Tibial nerve (tissue), 4 donors: ENCODE data around the gene MEN1. TPM values are rescaled to one million over a fixed set of nuclear protein-coding genes. Genes with fewer than 3 reads are reported as not detected.

ENCODE experiments used
- DNase-seq, 2 donors: peaks; one replicate each; pipeline ENCODE4 v3.0.0-alpha.2; 2019; ENCODE audit warnings: low spot score in 2 of 2
- H3K27ac ChIP-seq, 4 donors: fragments of 200-600 bp; sonication (generic) in 3 of 4; one replicate each; pipeline ENCODE4 v1.5.1; 2017 to 2019; ENCODE audit warnings: mild to moderate bottlenecking in 1 of 4
- H3K27me3 ChIP-seq, 2 donors: fragments of 200-600 bp; sonication (generic) in 1 of 2; one replicate each; pipeline versions ENCODE4 v1.5.1 to v1.6.0; 2017 to 2019
- H3K36me3 ChIP-seq, 3 donors: fragments of 200-600 bp; sonication (generic); one replicate each; pipeline ENCODE4 v1.5.1; 2018 to 2019
- H3K4me1 ChIP-seq, 4 donors: fragments of 200-600 bp; sonication (generic) in 3 of 4; one replicate each; pipeline ENCODE4 v1.5.1; 2017 to 2019
- H3K4me3 ChIP-seq, 4 donors: fragments of 200-600 bp; sonication (generic) in 3 of 4; one replicate each; pipeline ENCODE4 v1.5.1; 2017 to 2019; ENCODE audit warnings: mild to moderate bottlenecking in 1 of 4, moderate library complexity in 1 of 4
- H3K9me3 ChIP-seq, 4 donors: fragments of 200-600 bp; sonication (generic) in 3 of 4; one replicate each; pipeline ENCODE4 v1.5.1; 2017 to 2019
- EP300 ChIP-seq, 2 donors: sonication (generic); formaldehyde crosslinking; IDR thresholded peaks; one replicate each; pipeline ENCODE4 v1.6.1; 2017; ENCODE audit warnings: antibody characterized with exemption in 2 of 2, mild to moderate bottlenecking in 1 of 2
- POLR2A ChIP-seq, 2 donors: fragments of 450-650 bp; IDR thresholded peaks; one replicate each; pipeline ENCODE4 v1.6.1; 2017; ENCODE audit warnings: antibody characterized with exemption in 2 of 2, mild to moderate bottlenecking in 2 of 2, moderate library complexity in 2 of 2
- WGBS, 2 donors: methylation state at CpG; one replicate each; pipeline ENCODE4 v1.1.5; 2018; 5-methylcytosine and 5-hydroxymethylcytosine counted together
- total RNA-seq, 4 donors: library from RNA; depleted of rRNA; stranded (reverse); fragments of >200 nt; gene quantifications; one replicate each; pipeline ENCODE4 v1.1.0, GENCODE V29; 2016
- TF ChIP-seq, protein P1 (sequence below), 5 experiments: fragments of 200-600 bp in 3 of 5; fragments of 450-650 bp in 2 of 5; sonication (generic) in 3 of 5; IDR thresholded peaks; one replicate each; pipeline ENCODE4 v1.5.1; 2016 to 2019; ENCODE audit warnings: antibody characterized with exemption in 5 of 5, mild to moderate bottlenecking in 3 of 5, moderate library complexity in 2 of 5

Gene MEN1
- total RNA-seq, 4 donors from 2014 or later = 15.3 to 30.9 (median 19.7) TPM

DNA sequence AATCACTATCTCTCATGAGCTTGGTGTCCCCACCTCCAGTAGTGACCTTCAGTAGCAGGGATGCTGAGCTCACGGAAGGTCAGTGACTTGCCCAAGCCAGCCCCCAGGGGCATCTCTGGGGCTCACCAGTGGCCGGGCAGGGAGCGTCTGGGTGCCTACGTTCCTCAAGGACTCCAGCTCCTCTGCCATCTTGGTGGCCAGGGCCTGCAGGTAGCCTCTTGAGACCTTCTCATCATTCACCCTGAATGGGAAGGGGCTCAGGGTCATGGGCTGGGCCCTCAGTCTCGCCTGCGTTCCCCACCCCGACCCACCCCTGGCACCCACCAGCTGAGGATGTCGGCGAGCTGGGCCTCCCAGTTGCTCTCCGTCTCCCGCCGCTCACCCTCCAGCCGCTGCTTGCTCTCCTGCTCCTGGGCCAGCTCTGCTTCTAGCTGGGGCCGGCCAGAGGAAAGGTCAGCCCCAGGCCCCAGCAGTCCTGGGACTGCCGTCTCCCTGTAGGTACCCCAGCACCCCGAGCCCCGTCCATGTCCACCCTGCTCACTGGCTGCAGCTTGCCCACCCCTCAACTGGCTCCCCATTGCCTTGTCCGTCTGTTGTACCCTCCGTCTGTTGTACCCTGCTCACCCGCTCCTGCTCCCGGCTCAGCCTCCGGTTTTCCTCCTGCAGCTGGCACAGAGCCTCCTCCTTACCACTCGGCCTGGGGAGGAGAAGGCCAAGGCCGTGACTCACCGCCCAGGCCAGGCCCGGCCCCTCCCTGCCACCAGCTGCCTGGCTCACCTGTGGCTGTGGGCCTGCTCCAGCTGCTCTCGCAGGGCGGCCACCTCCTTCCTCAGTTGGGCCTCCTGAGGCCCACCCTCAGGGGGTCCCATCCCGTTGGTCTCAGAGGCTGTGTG is 24.6 kb upstream of the MEN1 start:
- no peak for TF ChIP-seq POLR2A (IDR thresholded peaks at IDR 0.05)
- TF ChIP-seq, protein P1, sequence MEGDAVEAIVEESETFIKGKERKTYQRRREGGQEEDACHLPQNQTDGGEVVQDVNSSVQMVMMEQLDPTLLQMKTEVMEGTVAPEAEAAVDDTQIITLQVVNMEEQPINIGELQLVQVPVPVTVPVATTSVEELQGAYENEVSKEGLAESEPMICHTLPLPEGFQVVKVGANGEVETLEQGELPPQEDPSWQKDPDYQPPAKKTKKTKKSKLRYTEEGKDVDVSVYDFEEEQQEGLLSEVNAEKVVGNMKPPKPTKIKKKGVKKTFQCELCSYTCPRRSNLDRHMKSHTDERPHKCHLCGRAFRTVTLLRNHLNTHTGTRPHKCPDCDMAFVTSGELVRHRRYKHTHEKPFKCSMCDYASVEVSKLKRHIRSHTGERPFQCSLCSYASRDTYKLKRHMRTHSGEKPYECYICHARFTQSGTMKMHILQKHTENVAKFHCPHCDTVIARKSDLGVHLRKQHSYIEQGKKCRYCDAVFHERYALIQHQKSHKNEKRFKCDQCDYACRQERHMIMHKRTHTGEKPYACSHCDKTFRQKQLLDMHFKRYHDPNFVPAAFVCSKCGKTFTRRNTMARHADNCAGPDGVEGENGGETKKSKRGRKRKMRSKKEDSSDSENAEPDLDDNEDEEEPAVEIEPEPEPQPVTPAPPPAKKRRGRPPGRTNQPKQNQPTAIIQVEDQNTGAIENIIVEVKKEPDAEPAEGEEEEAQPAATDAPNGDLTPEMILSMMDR (IDR thresholded peaks at IDR 0.05) = no peak
- WGBS, 2 donors = 84 to 86% methylated on average over 29 of the region's 29 CpGs
- H3K27me3 ChIP-seq = no peaks in the 10 kb centered on the region
- DNase-seq = no peak
- no peak overlapping the region for H3K4me3 ChIP-seq
- H3K9me3 ChIP-seq = no peaks in the 10 kb centered on the region
- no peaks in the 10 kb centered on the region for H3K36me3 ChIP-seq
- no peak overlapping the region for H3K27ac ChIP-seq
- no peaks in the 10 kb centered on the region for H3K4me1 ChIP-seq

DNA sequence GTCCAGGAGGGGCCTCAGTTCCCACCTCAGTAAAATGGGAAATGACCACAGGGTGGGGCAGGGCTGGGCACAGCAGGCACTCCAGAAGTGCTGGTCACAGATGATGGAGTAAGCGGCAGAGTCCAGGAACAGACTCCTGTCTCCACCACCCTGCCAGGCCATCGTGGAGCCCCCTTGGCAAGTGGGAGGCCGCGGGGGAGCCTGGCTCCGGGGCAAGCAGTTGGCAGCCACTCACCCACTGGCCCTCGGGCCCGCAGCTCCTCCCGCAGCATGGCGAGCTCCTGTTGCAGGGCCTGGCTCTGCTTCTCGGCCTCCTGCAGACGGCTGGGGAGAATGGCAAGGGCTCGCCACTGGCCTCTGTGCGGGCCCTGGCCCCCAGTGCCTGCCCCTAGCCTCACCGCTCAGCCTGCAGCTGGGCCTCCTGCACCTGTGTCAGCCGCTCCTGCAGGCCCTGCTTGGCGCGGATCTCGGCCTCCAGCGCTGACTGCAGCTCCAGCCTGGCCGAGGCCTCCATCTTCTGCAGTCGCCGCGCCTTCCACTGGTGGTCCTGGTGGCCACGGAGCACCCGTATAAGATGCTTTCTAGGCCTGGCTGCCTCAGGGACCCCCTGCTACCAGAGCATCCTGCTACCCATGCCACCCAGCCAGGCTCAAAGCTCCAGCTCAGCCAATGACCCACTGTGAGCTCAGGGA is 23.8 kb upstream of the MEN1 start:
- no peaks in the 10 kb centered on the region for H3K36me3 ChIP-seq
- no peak overlapping the region for H3K27ac ChIP-seq
- WGBS, 2 donors = 89 to 93% methylated on average over 13 to 19 of the region's 25 CpGs
- H3K4me1 ChIP-seq = no peaks in the 10 kb centered on the region
- no peak overlapping the region for H3K4me3 ChIP-seq
- H3K27me3 ChIP-seq = no peaks in the 10 kb centered on the region
- DNase-seq = no peak
- no peaks in the 10 kb centered on the region for H3K9me3 ChIP-seq
- TF ChIP-seq EP300 (IDR thresholded peaks at IDR 0.05) = no peak
- TF ChIP-seq, protein P1 (IDR thresholded peaks at IDR 0.05) = no peak
- no peak for TF ChIP-seq POLR2A (IDR thresholded peaks at IDR 0.05)

DNA sequence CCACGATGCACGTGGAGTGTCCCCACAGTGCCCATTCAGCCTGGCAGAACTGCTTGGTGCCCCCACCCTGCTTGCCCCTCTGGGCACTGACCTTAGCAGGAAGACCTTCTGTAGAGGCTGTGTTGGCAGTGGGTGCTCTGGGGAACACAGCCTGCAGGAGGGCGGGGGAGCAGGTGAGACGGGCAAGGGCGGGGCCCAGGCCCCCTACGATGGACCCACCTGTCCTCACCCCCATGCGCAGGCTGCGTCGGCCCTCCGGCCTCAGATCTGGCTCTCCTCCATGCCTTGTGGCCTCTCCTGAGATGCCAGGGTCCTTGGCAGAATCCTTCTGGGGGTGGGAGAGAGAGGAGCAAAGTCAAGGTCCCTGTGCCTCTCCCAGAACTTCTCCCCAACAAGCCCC is 23.2 kb upstream of the MEN1 start:
- Histone ChIP-seq H3K4me3 (no peak overlapping the region), H3K27ac (no peak overlapping the region), H3K9me3 (no peaks in the 10 kb centered on the region), H3K4me1 (no peaks in the 10 kb centered on the region), H3K27me3 (no peaks in the 10 kb centered on the region), H3K36me3 (no peaks in the 10 kb centered on the region)
- TF ChIP-seq, protein P1 (IDR thresholded peaks at IDR 0.05) = no peak
- TF ChIP-seq POLR2A (IDR thresholded peaks at IDR 0.05) (no peak), EP300 (IDR thresholded peaks at IDR 0.05) (no peak)
- WGBS, 2 donors = 87 to 89% methylated on average over 8 to 10 of the region's 10 CpGs
- DNase-seq = no peak

DNA sequence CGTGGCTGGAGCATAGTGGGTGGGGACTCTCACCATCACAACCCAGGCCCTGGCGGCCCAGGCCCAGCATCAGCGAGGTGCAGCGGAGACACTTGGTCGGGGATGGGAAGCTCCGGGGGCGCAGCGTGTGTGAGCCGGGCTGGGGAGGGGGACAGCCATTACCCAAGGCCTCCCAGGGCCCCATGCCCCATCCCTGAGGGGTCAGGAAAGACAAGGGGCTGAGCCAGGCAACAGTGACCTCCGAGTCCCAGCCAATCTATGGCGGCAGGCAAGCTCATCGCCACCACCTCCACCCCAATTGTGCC is 22.8 kb upstream of the MEN1 start:
- H3K4me1 ChIP-seq = no peaks in the 10 kb centered on the region
- no peaks in the 10 kb centered on the region for H3K36me3 ChIP-seq
- no peak for DNase-seq
- H3K27ac ChIP-seq = no peak overlapping the region
- H3K9me3 ChIP-seq = no peaks in the 10 kb centered on the region
- 71 to 84% methylated on average over 1 to 12 of the region's 12 CpGs for WGBS, 2 donors
- TF ChIP-seq EP300 (IDR thresholded peaks at IDR 0.05) (no peak), POLR2A (IDR thresholded peaks at IDR 0.05) (no peak)
- TF ChIP-seq, protein P1 (IDR thresholded peaks at IDR 0.05) = no peak
- H3K27me3 ChIP-seq = no peaks in the 10 kb centered on the region
- no peak overlapping the region for H3K4me3 ChIP-seq
